GM11168 (cell line): ENCODE data around the gene TUBB8.
"Not testable (repeated sequence)": the region's sequence is repeated elsewhere in the genome, so short reads cannot be mapped to it uniquely, and the experiment has no call there.

Experiments
- in situ Hi-C: fragments of 300-500 bp; cut with MboI; formaldehyde crosslinking; loops from one replicate; pipeline ENCODE4 v1.12.0; 2022; ENCODE audit warnings: low sequenced_read_pairs; ENCODE audit not compliant: unreplicated experiment

The TUBB8 gene

GRCh38 chr10:48996-49395 lies at the start of gene TUBB8:
TUBB8 (minus strand) TSS chr10:49296; CDS start chr10:49238, 58 bp downstream.
- in situ Hi-C loops: no loop called here

GRCh38 chr10:96466-96865 lies 47.4 kb upstream of the TUBB8 start:
- in situ Hi-C loops: no loop called here

- in situ Hi-C loops: no loop called here
These were observed 46.4 kb upstream of the TUBB8 start for GRCh38 chr10:95356-96115.

GRCh38 chr10:94613-95012 lies 45.5 kb upstream of the TUBB8 start:
- in situ Hi-C loops: no loop called here

GRCh38 chr10:92846-93245 lies 43.8 kb upstream of the TUBB8 start:
- in situ Hi-C loops: no loop called here

GRCh38 chr10:92153-92552 lies 43.1 kb upstream of the TUBB8 start:
- in situ Hi-C loops: no loop called here

GRCh38 chr10:91313-91712 lies 42.2 kb upstream of the TUBB8 start:
- in situ Hi-C loops: no loop called here

GRCh38 chr10:90161-90560 lies 41.1 kb upstream of the TUBB8 start:
- in situ Hi-C loops: no loop called here

- in situ Hi-C loops: no loop called here
These were observed 40.2 kb upstream of the TUBB8 start for GRCh38 chr10:89248-89647.

GRCh38 chr10:88253-88652 lies 39.2 kb upstream of the TUBB8 start:
- in situ Hi-C loops: no loop called here

- in situ Hi-C loops: no loop called here
These were observed 38.3 kb upstream of the TUBB8 start for GRCh38 chr10:87177-88080.

GRCh38 chr10:86031-86430 lies 36.9 kb upstream of the TUBB8 start:
- in situ Hi-C loops: no loop called here

GRCh38 chr10:85044-85443 lies 35.9 kb upstream of the TUBB8 start:
- in situ Hi-C loops: no loop called here

- in situ Hi-C loops: no loop called here
These were observed 34.9 kb upstream of the TUBB8 start for GRCh38 chr10:83930-84530.

GRCh38 chr10:80477-81105 lies 31.5 kb upstream of the TUBB8 start:
- in situ Hi-C loops: no loop called here

- in situ Hi-C loops: no loop called here
These were observed 30.6 kb upstream of the TUBB8 start for GRCh38 chr10:79532-80215.

- in situ Hi-C loops: no loop called here
These were observed 29.5 kb upstream of the TUBB8 start for GRCh38 chr10:78556-78955.

- in situ Hi-C loops: not testable (repeated sequence)
These were observed 25.1 kb upstream of the TUBB8 start for GRCh38 chr10:74266-74621.

GRCh38 chr10:73543-74265 lies 24.6 kb upstream of the TUBB8 start:
- in situ Hi-C loops: not testable (repeated sequence)
